HEK293 (cell line): ENCODE data around the gene DHRS7B.
A peak's percentile ranks its signal among the peaks of the same experiment; 100 is the strongest.

Experiments
- HOXA7 ChIP-seq: sonication (generic); formaldehyde crosslinking; IDR thresholded peaks from 2 replicates; pipeline ENCODE4 v1.8.1; 2022; ENCODE audit warnings: missing genetic modification reagents, borderline replicate concordance
- HOXC10 ChIP-seq: sonication (generic); formaldehyde crosslinking; IDR thresholded peaks from 2 replicates; pipeline ENCODE4 v1.8.1; 2023; ENCODE audit warnings: mild to moderate bottlenecking, missing genetic modification reagents
- IKZF3 ChIP-seq: fragments of 450-650 bp; IDR thresholded peaks from 2 replicates; pipeline ENCODE4 v1.5.0; 2018; ENCODE audit warnings: missing biosample characterization, mild to moderate bottlenecking, missing genetic modification characterization, moderate library complexity
- KLF16 ChIP-seq: fragments of 450-650 bp; formaldehyde crosslinking; IDR thresholded peaks from 2 replicates; pipeline ENCODE4 v1.5.1; 2017; ENCODE audit warnings: missing biosample characterization, missing genetic modification characterization
- SP2 ChIP-seq: fragments of 450-650 bp; formaldehyde crosslinking; IDR thresholded peaks from 2 replicates; pipeline ENCODE4 v1.5.1; 2016; ENCODE audit warnings: missing biosample characterization, missing genetic modification characterization
- ZBTB1 ChIP-seq: fragments of 450-650 bp; formaldehyde crosslinking; IDR thresholded peaks from 2 replicates; pipeline ENCODE4 v1.5.1; 2016; ENCODE audit warnings: missing biosample characterization, missing genetic modification characterization
- ZNF132 ChIP-seq: fragments of 450-650 bp; formaldehyde crosslinking; IDR thresholded peaks from 2 replicates; pipeline ENCODE4 v1.5.1; 2017; ENCODE audit warnings: missing biosample characterization, missing genetic modification characterization, borderline replicate concordance
- ZNF175 ChIP-seq: fragments of 450-650 bp; formaldehyde crosslinking; IDR thresholded peaks from 2 replicates; pipeline ENCODE4 v1.5.1; 2016; ENCODE audit warnings: missing biosample characterization, missing genetic modification characterization
- ZNF2 ChIP-seq: fragments of 450-650 bp; formaldehyde crosslinking; IDR thresholded peaks from 2 replicates; pipeline ENCODE4 v1.5.1; 2016; ENCODE audit warnings: missing biosample characterization, missing genetic modification characterization
- ZNF292 ChIP-seq: fragments of 450-650 bp; formaldehyde crosslinking; IDR thresholded peaks from 2 replicates; pipeline ENCODE4 v1.5.1; 2016; ENCODE audit warnings: low read depth, missing biosample characterization, missing genetic modification characterization, borderline replicate concordance
- ZNF311 ChIP-seq: fragments of 450-650 bp; formaldehyde crosslinking; IDR thresholded peaks from 2 replicates; pipeline ENCODE4 v1.5.1; 2017; ENCODE audit warnings: missing biosample characterization, missing genetic modification characterization, borderline replicate concordance
- ZNF621 ChIP-seq: fragments of 450-650 bp; formaldehyde crosslinking; IDR thresholded peaks from 2 replicates; pipeline ENCODE4 v1.5.1; 2017; ENCODE audit warnings: missing biosample characterization, missing genetic modification characterization
- ZNF654 ChIP-seq: fragments of 450-650 bp; formaldehyde crosslinking; IDR thresholded peaks from 2 replicates; pipeline ENCODE4 v1.5.1; 2016; ENCODE audit warnings: low read depth, missing biosample characterization, missing genetic modification characterization
- TF ChIP-seq, protein P1 (sequence below): fragments of 450-650 bp; formaldehyde crosslinking; IDR thresholded peaks from 2 replicates; pipeline ENCODE4 v1.5.1; 2016; ENCODE audit warnings: missing biosample characterization, missing genetic modification characterization, borderline replicate concordance
- TF ChIP-seq, protein P2 (sequence below): fragments of 450-650 bp; formaldehyde crosslinking; IDR thresholded peaks from 2 replicates; pipeline ENCODE4 v1.5.1; 2016; ENCODE audit warnings: missing biosample characterization, missing genetic modification characterization
- TF ChIP-seq, protein P3 (sequence below): fragments of 450-650 bp; formaldehyde crosslinking; IDR thresholded peaks from 2 replicates; pipeline ENCODE4 v1.5.1; 2016; ENCODE audit warnings: missing biosample characterization, missing genetic modification characterization
- TF ChIP-seq, protein P4 (sequence below): fragments of 450-650 bp; formaldehyde crosslinking; IDR thresholded peaks from 2 replicates; pipeline ENCODE4 v1.5.1; 2016; ENCODE audit warnings: missing biosample characterization, missing genetic modification characterization
- TF ChIP-seq, protein P5 (sequence below): fragments of 450-650 bp; formaldehyde crosslinking; IDR thresholded peaks from 2 replicates; pipeline ENCODE4 v1.5.1; 2016; ENCODE audit warnings: missing biosample characterization, missing genetic modification characterization
- TF ChIP-seq, protein P6 (sequence below): fragments of 450-650 bp; formaldehyde crosslinking; IDR thresholded peaks from 2 replicates; pipeline ENCODE4 v1.5.1; 2016; ENCODE audit warnings: missing biosample characterization, missing genetic modification characterization
- TF ChIP-seq, protein P7 (sequence below): fragments of 450-650 bp; formaldehyde crosslinking; IDR thresholded peaks from 2 replicates; pipeline ENCODE4 v1.5.1; 2017; ENCODE audit warnings: missing biosample characterization, missing genetic modification characterization

The DHRS7B gene

DNA sequence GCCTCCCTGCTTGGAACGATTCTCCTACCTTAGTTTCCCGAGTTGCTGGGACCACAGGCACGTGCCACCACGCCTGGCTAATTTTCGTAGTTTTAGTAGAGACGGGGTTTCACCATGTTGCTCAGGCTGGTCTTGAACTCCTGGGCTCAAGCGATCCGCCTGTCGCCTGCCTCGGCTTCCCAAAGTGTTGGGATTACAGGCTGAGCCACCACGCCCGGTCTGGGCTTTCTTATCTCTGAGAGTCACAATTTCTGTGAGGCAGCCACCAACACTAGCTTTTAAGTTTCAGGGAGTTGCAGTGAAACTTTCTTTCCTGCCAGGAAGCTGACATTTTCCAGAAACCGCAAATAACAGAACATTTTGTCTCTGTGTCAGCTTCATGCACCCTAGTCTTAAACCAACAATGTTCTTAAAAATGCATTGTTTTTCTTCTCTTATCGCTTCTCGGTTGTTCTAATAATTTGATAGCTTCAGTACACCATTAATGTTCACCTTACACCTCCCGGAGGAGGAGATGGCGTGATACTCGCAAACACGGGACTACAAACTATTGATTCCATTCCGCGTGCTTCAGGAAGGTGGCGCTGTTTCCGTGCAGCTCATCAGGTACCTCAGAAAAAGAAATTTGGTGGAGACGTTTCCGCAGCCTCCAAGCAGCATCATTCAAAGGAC lies 7.4 kb upstream of the DHRS7B start (continued):
- TF ChIP-seq, protein P1, sequence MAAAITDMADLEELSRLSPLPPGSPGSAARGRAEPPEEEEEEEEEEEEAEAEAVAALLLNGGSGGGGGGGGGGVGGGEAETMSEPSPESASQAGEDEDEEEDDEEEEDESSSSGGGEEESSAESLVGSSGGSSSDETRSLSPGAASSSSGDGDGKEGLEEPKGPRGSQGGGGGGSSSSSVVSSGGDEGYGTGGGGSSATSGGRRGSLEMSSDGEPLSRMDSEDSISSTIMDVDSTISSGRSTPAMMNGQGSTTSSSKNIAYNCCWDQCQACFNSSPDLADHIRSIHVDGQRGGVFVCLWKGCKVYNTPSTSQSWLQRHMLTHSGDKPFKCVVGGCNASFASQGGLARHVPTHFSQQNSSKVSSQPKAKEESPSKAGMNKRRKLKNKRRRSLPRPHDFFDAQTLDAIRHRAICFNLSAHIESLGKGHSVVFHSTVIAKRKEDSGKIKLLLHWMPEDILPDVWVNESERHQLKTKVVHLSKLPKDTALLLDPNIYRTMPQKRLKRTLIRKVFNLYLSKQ (tag by site-specific recombination) = no peak
- TF ChIP-seq ZNF175 = no peak
- no peak for TF ChIP-seq ZNF292 (tag by site-specific recombination)
- TF ChIP-seq, protein P2, sequence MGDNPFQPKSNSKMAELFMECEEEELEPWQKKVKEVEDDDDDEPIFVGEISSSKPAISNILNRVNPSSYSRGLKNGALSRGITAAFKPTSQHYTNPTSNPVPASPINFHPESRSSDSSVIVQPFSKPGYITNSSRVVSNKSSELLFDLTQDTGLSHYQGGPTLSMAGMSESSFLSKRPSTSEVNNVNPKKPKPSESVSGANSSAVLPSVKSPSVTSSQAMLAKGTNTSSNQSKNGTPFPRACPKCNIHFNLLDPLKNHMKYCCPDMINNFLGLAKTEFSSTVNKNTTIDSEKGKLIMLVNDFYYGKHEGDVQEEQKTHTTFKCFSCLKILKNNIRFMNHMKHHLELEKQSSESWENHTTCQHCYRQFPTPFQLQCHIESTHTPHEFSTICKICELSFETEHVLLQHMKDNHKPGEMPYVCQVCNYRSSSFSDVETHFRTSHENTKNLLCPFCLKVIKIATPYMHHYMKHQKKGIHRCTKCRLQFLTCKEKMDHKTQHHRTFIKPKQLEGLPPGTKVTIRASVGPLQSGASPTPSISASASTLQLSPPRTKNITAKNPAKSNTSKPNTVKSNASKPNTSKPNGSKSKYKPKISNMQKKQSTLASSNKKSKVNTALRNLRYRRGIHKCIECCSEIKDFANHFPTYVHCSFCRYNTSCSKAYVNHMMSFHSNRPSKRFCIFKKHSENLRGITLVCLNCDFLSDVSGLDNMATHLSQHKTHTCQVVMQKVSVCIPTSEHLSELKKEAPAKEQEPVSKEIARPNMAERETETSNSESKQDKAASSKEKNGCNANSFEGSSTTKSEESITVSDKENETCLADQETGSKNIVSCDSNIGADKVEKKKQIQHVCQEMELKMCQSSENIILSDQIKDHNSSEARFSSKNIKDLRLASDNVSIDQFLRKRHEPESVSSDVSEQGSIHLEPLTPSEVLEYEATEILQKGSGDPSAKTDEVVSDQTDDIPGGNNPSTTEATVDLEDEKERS (tag by site-specific recombination) = no peak
- no peak for TF ChIP-seq SP2 (tag by site-specific recombination)
- TF ChIP-seq ZNF621 (tag by site-specific recombination) = no peak
- no peak for TF ChIP-seq ZBTB1 (tag by site-specific recombination)
- no peak for TF ChIP-seq IKZF3 (tag by site-specific recombination)
- TF ChIP-seq, protein P3, sequence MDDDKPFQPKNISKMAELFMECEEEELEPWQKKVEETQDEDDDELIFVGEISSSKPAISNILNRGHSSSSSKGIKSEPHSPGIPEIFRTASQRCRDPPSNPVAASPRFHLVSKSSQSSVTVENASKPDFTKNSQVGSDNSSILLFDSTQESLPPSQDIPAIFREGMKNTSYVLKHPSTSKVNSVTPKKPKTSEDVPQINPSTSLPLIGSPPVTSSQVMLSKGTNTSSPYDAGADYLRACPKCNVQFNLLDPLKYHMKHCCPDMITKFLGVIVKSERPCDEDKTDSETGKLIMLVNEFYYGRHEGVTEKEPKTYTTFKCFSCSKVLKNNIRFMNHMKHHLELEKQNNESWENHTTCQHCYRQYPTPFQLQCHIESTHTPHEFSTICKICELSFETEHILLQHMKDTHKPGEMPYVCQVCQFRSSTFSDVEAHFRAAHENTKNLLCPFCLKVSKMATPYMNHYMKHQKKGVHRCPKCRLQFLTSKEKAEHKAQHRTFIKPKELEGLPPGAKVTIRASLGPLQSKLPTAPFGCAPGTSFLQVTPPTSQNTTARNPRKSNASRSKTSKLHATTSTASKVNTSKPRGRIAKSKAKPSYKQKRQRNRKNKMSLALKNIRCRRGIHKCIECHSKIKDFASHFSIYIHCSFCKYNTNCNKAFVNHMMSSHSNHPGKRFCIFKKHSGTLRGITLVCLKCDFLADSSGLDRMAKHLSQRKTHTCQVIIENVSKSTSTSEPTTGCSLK (tag by site-specific recombination) = no peak
- no peak for TF ChIP-seq HOXA7
- TF ChIP-seq, protein P4, sequence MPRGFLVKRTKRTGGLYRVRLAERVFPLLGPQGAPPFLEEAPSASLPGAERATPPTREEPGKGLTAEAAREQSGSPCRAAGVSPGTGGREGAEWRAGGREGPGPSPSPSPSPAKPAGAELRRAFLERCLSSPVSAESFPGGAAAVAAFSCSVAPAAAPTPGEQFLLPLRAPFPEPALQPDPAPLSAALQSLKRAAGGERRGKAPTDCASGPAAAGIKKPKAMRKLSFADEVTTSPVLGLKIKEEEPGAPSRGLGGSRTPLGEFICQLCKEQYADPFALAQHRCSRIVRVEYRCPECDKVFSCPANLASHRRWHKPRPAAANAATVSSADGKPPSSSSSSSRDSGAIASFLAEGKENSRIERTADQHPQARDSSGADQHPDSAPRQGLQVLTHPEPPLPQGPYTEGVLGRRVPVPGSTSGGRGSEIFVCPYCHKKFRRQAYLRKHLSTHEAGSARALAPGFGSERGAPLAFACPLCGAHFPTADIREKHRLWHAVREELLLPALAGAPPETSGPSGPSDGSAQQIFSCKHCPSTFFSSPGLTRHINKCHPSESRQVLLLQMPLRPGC = no peak
- no peak for TF ChIP-seq ZNF132
- no peak for TF ChIP-seq KLF16
- TF ChIP-seq, protein P5, sequence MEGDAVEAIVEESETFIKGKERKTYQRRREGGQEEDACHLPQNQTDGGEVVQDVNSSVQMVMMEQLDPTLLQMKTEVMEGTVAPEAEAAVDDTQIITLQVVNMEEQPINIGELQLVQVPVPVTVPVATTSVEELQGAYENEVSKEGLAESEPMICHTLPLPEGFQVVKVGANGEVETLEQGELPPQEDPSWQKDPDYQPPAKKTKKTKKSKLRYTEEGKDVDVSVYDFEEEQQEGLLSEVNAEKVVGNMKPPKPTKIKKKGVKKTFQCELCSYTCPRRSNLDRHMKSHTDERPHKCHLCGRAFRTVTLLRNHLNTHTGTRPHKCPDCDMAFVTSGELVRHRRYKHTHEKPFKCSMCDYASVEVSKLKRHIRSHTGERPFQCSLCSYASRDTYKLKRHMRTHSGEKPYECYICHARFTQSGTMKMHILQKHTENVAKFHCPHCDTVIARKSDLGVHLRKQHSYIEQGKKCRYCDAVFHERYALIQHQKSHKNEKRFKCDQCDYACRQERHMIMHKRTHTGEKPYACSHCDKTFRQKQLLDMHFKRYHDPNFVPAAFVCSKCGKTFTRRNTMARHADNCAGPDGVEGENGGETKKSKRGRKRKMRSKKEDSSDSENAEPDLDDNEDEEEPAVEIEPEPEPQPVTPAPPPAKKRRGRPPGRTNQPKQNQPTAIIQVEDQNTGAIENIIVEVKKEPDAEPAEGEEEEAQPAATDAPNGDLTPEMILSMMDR (tag by site-specific recombination) = peak; percentile 76; the same call in 1 of the 2 replicates
- TF ChIP-seq, protein P6, sequence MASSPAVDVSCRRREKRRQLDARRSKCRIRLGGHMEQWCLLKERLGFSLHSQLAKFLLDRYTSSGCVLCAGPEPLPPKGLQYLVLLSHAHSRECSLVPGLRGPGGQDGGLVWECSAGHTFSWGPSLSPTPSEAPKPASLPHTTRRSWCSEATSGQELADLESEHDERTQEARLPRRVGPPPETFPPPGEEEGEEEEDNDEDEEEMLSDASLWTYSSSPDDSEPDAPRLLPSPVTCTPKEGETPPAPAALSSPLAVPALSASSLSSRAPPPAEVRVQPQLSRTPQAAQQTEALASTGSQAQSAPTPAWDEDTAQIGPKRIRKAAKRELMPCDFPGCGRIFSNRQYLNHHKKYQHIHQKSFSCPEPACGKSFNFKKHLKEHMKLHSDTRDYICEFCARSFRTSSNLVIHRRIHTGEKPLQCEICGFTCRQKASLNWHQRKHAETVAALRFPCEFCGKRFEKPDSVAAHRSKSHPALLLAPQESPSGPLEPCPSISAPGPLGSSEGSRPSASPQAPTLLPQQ (tag by site-specific recombination) = no peak
- TF ChIP-seq, protein P7, sequence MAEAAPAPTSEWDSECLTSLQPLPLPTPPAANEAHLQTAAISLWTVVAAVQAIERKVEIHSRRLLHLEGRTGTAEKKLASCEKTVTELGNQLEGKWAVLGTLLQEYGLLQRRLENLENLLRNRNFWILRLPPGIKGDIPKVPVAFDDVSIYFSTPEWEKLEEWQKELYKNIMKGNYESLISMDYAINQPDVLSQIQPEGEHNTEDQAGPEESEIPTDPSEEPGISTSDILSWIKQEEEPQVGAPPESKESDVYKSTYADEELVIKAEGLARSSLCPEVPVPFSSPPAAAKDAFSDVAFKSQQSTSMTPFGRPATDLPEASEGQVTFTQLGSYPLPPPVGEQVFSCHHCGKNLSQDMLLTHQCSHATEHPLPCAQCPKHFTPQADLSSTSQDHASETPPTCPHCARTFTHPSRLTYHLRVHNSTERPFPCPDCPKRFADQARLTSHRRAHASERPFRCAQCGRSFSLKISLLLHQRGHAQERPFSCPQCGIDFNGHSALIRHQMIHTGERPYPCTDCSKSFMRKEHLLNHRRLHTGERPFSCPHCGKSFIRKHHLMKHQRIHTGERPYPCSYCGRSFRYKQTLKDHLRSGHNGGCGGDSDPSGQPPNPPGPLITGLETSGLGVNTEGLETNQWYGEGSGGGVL (tag by site-specific recombination) = no peak
- TF ChIP-seq HOXC10 (CRISPR knock-in tag) = no peak
- 0 out of 2 replicates have a peak, but pooled peaks have one; percentile 50 for TF ChIP-seq ZNF2 (tag by site-specific recombination)
- no peak for TF ChIP-seq ZNF311 (tag by site-specific recombination)
- peak; percentile 57 for TF ChIP-seq ZNF654 (tag by site-specific recombination)
